ENCODE measurements around the gene NEO1. TPM values are rescaled to one million over a fixed set of nuclear protein-coding genes. Genes with fewer than 3 reads are reported as not detected.

Gene NEO1
- total RNA-seq, 2 donors from 2014 or later: 108 to 130 TPM

DNA sequence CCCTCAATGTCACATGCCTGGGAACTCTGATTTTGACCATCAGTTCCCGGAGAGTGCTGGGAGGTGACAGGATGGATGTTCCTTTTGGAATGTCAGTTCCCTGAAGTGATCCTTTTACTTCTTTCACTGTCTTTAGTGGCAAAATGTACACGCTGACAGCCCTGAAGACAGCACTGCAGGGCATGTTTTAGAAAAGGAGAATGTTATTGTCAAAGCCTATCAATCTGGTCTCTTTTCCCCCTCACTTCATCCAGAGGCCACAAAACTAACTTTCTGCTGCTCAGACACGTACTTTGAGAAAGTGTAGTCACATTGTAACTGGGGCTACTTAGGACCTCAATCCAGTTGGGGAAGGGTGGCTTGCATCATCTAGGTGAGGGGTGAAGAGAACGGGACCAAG, 14.0 kb upstream of the NEO1 start:
- no peak for DNase-seq
- Histone ChIP-seq H3K27ac (no peak overlapping the region), H3K4me3 (no peak overlapping the region), H3K9ac (ENCODE audit: low read depth in 2 of 2, low read length in 2 of 2) (no peak overlapping the region), H3K36me3 (no peaks in the 10 kb centered on the region), H3K4me1 (no peaks in the 10 kb centered on the region), H3K27me3 (no peaks in the 10 kb centered on the region), H3K9me3 (no peaks in the 10 kb centered on the region)
- intact Hi-C loops (cut with DNase I): no loop called here
- TF ChIP-seq, protein P1, sequence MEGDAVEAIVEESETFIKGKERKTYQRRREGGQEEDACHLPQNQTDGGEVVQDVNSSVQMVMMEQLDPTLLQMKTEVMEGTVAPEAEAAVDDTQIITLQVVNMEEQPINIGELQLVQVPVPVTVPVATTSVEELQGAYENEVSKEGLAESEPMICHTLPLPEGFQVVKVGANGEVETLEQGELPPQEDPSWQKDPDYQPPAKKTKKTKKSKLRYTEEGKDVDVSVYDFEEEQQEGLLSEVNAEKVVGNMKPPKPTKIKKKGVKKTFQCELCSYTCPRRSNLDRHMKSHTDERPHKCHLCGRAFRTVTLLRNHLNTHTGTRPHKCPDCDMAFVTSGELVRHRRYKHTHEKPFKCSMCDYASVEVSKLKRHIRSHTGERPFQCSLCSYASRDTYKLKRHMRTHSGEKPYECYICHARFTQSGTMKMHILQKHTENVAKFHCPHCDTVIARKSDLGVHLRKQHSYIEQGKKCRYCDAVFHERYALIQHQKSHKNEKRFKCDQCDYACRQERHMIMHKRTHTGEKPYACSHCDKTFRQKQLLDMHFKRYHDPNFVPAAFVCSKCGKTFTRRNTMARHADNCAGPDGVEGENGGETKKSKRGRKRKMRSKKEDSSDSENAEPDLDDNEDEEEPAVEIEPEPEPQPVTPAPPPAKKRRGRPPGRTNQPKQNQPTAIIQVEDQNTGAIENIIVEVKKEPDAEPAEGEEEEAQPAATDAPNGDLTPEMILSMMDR (IDR thresholded peaks at IDR 0.05): no peak

DNA sequence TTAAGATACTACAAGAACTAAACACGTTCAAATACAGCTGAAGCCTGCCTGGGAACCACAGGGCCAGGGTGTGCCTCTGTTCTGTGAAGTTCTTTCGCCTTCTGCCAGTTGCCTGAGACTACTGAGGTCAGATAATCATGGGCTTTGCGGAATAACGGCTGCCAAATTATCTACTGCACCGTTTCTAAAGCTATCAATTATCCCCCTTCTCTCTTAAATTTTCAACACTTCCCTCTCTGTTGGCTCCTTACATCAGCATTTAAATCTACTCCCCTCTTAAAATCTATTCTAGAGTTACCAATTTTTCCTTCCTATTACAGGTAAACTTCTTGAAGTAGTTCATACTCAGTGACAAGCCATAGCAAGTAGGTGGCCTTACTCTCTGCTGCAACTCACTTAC, 6.2 kb upstream of the NEO1 start:
- no peaks in the 10 kb centered on the region for H3K4me1 ChIP-seq
- intact Hi-C loops (cut with DNase I): no loop called here
- TF ChIP-seq, protein P1 (IDR thresholded peaks at IDR 0.05): no peak
- no peak overlapping the region for H3K27ac ChIP-seq
- no peaks in the 10 kb centered on the region for H3K36me3 ChIP-seq
- no peak overlapping the region for H3K4me3 ChIP-seq
- no peaks in the 10 kb centered on the region for H3K9me3 ChIP-seq
- H3K27me3 ChIP-seq: no peaks in the 10 kb centered on the region
- DNase-seq: no peak
- H3K9ac ChIP-seq (ENCODE audit: low read depth in 2 of 2, low read length in 2 of 2): no peak overlapping the region

DNA sequence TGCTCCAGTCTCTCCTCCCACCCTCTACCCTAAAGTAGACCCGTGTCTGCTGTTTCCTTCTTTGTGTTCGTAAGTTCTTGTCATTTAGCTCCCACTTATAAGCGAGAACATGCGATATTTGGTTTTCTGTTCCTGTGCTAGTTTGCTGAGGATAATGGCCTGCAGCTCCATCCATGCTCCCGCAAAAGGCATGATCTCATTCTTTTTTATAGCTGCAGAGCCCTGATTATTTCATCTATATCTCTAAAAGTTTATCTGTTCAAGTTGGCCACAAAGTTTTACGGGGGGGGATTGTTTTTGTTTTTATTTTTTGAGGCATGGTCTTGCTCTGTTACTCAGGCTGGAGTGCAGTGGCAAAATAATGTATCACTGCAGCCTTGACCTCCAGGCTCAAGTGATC, 4.4 kb upstream of the NEO1 start:
- intact Hi-C loops (cut with DNase I): no loop called here
- Histone ChIP-seq H3K27me3 (no peaks in the 10 kb centered on the region), H3K4me1 (no peaks in the 10 kb centered on the region), H3K4me3 (no peak overlapping the region), H3K9ac (ENCODE audit: low read depth in 2 of 2, low read length in 2 of 2) (no peak overlapping the region), H3K36me3 (no peaks in the 10 kb centered on the region), H3K9me3 (no peaks in the 10 kb centered on the region), H3K27ac (no peak overlapping the region)
- DNase-seq: no peak
- TF ChIP-seq, protein P1 (IDR thresholded peaks at IDR 0.05): no peak

DNA sequence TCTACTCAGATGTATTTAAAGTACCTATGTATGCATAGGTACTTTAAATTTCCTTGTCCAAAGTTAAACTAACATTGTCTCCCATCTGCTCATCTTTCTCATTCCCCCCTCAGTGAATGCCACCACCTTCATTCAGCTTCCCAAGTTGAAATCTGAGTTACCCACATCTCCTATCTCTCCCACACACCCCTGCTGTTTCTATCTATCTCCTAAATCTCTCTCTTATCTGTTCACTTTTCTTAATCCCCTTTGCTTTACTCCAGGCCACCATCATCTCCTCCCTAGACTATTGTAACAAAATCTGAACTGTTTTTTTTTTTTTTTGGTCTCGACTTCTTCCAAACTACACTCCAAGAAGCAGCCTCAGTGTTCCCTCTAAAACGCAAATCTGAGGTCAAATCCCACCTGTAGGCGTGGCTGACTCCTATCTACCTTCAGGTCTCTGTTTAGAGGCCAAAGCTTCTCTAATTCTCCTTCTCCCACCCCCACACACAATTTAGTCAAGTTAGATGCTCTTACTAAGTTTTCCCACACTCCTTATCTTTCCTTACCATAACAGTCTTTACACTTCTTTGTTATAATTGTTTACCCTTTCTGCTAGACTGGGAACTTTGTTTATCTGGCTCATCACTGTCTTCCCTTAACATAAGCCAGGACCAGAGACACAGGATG, 3.5 kb upstream of the NEO1 start:
- TF ChIP-seq, protein P1 (IDR thresholded peaks at IDR 0.05): no peak
- Histone ChIP-seq H3K9me3 (no peaks in the 10 kb centered on the region), H3K36me3 (no peaks in the 10 kb centered on the region), H3K4me3 (no peak overlapping the region), H3K27ac (no peak overlapping the region), H3K4me1 (no peaks in the 10 kb centered on the region), H3K9ac (ENCODE audit: low read depth in 2 of 2, low read length in 2 of 2) (no peak overlapping the region), H3K27me3 (no peaks in the 10 kb centered on the region)
- DNase-seq: no peak
- intact Hi-C loops (cut with DNase I): no loop called here

DNA sequence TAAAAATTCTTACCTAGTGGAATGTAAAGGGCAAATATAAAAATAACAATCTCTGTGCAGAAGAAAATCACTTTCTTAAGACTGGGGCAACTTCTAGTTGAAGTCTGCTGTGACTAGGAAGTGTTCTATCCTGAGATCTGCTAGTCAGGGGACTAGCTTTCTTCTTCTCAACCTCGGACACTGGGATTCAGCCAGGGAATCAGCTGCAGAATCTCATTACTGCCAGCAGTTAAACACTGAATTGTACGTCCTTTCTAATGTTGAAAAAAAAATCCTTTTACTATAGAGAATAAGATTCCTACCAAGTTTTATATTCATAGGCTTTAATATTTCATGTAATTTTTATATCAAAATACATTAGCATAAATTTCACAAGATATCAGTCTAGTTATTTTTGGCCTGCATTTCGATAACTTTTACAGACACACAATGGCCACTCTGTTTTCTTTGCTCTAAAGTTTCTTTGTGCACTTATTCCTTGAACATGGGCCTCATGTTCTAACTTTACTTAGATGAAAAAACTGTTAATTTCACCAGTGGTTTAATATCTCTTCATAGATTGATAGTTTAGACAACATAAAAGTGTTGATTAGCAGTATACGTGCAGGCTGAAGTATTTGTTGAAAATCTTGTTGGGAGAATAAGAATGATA, 2.6 kb upstream of the NEO1 start:
- Histone ChIP-seq H3K4me1 (no peaks in the 10 kb centered on the region), H3K9me3 (no peaks in the 10 kb centered on the region), H3K36me3 (no peaks in the 10 kb centered on the region), H3K27me3 (no peaks in the 10 kb centered on the region), H3K27ac (no peak overlapping the region), H3K9ac (ENCODE audit: low read depth in 2 of 2, low read length in 2 of 2) (no peak overlapping the region), H3K4me3 (no peak overlapping the region)
- intact Hi-C loops (cut with DNase I): no loop called here
- DNase-seq: no peak
- TF ChIP-seq, protein P1 (IDR thresholded peaks at IDR 0.05): no peak

Measured in colonic mucosa (tissue), 4 donors.